Tibial nerve (tissue), 3 donors: ENCODE measurements around the gene DLD.

Source experiments
- CTCF ChIP-seq, 5 experiments: fragments of 200-600 bp in 3 of 5; fragments of 450-650 bp in 2 of 5; sonication (generic) in 3 of 5; IDR thresholded peaks; one replicate each; pipeline ENCODE4 v1.5.1; 2016 to 2019; ENCODE audit warnings: antibody characterized with exemption in 5 of 5, mild to moderate bottlenecking in 3 of 5, moderate library complexity in 2 of 5
- POLR2A ChIP-seq, 2 donors: fragments of 450-650 bp; IDR thresholded peaks; one replicate each; pipeline ENCODE4 v1.6.1; 2017; ENCODE audit warnings: antibody characterized with exemption in 2 of 2, mild to moderate bottlenecking in 2 of 2, moderate library complexity in 2 of 2

GRCh38 chr7:107946881-107947280 lies 55.9 kb downstream of the DLD start:
- TF ChIP-seq POLR2A (IDR thresholded peaks at IDR 0.05) (no peak), CTCF (IDR thresholded peaks at IDR 0.05) (no peak)
